HG02759 (cell line): Measurements from ENCODE around the gene DNAJC24.

Experiments
- ATAC-seq: cut with Tn5 transposase; IDR thresholded peaks from one replicate; pipeline ENCODE4 v1.9.1; 2021; ENCODE audit warnings: mild to moderate bottlenecking, moderate library complexity; ENCODE audit not compliant: unreplicated experiment

Gene DNAJC24

DNA sequence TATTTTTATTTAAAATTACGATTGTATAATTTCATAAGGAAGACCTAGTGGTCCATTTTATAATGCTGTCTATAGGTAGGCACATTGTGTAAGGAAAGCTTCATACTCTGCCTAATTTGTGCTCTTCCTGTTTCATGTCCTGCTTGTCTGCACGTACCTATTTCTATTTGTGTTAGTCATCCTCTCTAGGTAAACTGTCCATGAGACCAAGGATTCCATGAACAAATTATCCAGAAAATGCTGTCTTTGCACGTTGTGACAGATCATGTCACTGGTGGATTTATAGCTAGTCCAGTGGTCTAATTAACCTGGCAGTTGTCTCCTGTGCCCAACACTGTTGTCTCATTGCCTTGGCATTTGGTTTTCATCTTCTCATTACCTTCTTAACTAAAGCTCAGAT is 44.7 kb downstream of the DNAJC24 start:
- ATAC-seq: no peak

DNA sequence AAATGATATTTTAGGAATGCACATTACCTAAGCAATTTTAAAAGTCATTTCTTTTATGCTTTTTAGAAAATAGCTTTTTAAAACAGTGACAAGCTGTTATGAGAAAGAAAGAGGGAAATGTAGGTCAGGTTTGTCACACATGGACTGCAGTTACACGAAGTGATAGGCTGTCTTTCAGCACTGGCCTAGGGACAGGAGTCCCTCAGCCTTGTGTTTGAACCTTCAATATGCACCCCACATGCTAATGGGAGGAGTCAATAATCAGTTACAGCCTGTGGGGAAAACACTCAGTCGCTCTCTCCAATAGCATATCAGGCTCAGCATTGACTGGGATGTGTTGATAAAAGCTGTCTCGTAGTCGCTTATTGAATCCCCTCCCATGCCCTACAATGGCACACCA is 45.8 kb downstream of the DNAJC24 start:
- ATAC-seq: no peak

DNA sequence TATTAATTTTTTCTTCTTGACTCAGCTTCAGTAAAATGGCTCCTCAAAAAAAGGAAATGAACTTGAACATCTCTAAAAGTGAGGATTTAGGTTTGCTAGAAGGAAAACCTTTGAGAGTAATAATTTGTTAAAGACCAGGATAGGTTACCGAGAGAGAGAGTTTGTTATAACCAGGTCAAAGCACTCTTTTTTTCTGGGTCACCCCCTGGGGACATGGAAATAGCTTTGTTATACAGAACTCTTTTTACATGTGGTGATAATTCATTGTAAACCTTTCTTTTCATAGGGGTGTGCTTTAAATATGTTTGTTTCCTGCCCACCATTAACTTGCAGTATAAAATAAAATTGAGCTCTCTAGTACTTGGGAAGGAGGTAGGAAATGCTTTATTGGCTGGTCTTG is 47.7 kb downstream of the DNAJC24 start:
- no peak for ATAC-seq

- ATAC-seq: no peak
These were observed 48.2 kb downstream of the DNAJC24 start for GRCh38 chr11:31417816-31418215.

GRCh38 chr11:31419138-31419537 is 49.5 kb downstream of the DNAJC24 start:
- no peak for ATAC-seq

DNA sequence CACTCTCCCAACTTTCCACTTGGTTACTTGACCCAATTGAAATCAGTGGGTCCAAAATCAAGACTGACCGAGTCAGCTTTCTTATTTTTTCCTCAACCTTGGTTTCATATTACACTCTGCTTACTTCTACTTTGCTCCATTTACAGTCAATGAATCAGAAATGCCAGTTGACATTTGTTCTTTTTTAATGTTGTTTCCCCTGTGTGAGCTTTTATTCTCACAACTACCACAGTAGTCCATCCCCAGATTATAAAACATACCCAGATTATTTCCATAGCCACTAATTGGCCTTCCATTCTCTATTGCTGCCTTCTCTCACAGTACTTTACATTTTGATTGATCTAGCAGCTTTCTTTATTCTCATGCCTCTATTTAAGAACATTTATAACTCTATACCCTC is 50.0 kb downstream of the DNAJC24 start:
- ATAC-seq: no peak

DNA sequence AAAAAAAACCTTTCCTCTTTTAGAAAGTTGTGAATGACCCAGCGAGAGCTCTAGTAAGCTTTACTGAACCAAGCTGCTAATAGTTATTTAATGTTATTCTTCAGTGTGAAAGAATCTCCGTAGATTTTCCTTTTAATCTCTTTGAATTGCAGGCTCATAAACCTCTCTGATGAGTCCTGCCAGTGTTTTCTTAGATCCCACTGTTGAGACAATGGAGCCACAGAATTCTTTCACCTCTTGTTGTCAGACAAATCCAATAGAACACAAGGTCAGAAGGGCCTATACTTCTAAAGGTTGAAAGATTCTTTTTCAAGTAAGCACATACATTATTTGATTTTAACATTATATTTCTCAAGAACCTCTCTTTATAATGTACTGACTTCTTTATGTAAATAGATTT is 52.2 kb downstream of the DNAJC24 start:
- no peak for ATAC-seq

DNA sequence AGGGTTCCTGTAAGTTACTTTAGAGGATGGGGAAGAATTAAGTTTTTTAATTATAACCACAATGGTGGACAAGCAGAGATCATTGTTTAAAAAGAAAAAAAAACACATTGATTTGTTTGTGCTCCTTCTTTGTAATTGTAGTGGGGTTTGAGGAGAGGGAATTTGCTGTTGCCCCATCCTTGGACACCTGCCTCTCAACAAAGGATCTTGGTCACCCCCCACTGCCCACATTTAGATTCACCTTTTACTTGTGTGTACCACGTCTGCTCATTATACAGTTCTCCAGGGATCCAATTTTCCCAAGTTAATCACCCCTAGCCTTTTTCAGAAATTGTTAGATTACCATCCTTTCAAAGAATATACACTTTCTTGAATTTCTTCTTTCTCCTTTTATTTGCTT is 53.0 kb downstream of the DNAJC24 start:
- no peak for ATAC-seq

GRCh38 chr11:31424652-31425051 is 55.0 kb downstream of the DNAJC24 start:
- no peak for ATAC-seq

DNA sequence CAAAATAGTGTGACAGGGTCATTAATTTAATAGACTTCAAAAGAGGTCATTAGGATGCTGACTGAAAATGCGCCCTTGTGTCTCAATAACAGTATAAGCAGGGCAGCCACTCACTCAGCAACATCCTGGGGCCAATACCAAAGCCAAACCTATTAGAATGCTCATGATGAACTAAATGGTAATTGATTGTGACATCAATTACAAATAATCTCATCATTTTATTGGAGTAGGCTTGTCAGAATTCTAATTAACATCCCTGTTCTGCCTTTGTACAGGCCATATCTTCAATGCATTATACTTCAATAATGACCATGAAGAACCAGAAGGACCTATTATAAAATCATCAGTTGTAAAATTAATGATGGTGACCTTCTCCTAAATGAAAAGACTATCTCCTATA is 64.2 kb downstream of the DNAJC24 start:
- no peak for ATAC-seq

GRCh38 chr11:31437742-31438435 is 68.2 kb downstream of the DNAJC24 start:
- no peak for ATAC-seq

- no peak for ATAC-seq
These were observed 71.6 kb downstream of the DNAJC24 start for GRCh38 chr11:31441296-31441695.

- ATAC-seq: no peak
These were observed 72.4 kb downstream of the DNAJC24 start for GRCh38 chr11:31442086-31442485.

- ATAC-seq: no peak
These were observed 74.1 kb downstream of the DNAJC24 start for GRCh38 chr11:31443802-31444201.

DNA sequence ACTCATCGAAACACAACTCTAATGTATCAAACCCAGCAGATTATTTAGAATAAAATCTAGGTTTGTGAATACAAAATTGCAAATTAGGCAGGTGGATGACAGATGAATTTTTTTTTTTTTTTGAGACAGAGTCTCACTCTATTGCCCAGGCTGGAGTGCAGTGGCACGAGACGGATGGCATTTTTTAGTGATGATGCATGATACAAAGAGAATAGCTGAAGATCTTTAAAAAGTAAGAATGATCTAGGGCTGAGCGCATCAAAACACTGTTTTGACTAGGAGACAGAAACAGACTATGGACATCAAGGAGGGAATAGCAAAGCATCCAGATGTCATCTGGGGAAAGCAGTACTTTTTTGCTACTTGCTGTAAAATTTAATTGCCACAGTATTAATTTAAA is 76.0 kb downstream of the DNAJC24 start:
- ATAC-seq: no peak

DNA sequence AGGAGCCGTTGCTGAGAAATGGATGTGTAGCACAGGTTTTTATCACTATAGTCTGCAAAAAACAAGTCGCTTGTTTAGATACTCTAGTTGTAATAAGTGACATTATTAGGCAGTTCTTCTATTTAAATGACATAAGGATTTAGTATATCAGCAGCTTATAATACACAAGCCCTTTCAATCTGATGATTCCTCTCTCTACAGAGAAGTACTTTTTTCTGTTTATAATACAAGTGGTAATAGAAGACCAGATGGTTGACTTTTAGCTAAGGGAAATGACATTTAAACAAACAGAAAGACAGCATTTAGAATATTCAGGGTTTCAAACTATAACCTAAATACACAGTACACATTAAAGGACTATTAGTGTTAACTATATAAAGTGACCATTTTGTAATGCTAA is 79.4 kb downstream of the DNAJC24 start:
- no peak for ATAC-seq

DNA sequence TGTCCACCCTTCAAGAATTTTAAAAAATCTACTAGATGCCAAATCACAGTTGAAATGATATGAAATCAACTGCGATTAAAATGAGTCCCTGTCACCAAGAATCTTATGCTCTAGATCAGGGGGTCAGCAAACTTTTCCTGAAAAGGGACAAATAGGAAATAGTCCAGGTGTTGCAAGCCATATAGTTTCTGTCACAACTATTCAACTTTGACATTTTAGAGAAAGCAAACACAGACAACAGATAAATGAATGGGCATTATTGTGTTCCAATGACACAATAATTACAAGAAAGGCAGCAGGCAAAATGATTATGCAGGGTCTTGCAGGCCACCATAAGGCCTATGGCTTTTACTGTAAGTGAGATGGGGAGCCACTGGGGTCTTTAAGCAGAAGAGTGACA is 81.2 kb downstream of the DNAJC24 start:
- no peak for ATAC-seq

DNA sequence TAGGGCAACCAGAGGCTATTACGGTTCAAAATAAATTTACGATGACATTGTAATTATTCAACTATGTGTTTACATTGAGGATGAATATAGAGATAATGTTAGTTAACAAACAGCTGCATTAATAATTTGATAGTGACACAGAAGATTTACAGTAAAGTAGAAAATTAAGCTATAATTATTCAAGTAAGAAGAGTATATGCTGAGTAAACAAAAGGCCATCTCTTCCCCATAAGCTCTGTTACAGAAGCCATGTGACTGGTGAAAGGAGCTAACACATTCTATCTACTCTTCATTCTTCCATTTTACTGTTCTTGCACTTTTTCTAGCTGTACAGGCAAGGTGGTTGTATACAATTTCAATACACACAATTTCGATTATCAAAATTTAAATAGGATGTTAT is 85.5 kb downstream of the DNAJC24 start:
- ATAC-seq: no peak

DNA sequence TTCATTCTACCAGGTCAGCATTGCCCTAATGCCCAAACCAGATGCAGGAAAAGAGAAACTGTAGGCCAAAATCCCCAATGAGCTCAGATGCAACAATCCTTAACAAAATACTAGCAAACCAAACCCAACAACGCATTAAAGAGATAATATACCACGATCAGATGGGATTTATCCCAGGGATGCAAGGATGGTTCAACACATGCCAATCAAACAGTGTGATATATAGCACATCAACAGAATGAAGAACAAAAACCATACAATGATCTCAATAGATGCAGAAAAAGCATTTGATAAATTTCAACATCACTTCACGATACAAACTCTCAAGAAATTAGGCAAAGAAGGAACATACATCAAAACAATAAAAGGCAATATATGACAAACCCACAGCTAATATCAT is 94.8 kb downstream of the DNAJC24 start:
- ATAC-seq: no peak

DNA sequence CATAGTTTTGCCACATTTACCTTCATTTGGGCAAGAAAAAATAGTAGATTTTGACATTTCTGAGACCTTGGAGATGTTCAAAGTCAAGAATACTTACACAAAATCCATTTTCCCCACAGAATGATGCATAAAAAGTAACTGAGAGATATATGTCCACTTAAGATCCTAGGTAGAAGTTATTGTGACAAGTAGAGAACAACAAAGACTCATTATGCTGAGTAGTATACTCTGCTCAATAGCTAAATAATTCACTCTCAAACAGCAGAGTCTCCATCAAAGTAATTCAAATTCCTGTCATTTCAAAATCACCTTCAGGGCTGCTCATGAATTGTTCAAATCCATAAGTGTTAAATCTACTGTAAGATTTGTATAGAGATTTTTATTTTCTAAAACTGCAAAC is 104.4 kb downstream of the DNAJC24 start:
- no peak for ATAC-seq

DNA sequence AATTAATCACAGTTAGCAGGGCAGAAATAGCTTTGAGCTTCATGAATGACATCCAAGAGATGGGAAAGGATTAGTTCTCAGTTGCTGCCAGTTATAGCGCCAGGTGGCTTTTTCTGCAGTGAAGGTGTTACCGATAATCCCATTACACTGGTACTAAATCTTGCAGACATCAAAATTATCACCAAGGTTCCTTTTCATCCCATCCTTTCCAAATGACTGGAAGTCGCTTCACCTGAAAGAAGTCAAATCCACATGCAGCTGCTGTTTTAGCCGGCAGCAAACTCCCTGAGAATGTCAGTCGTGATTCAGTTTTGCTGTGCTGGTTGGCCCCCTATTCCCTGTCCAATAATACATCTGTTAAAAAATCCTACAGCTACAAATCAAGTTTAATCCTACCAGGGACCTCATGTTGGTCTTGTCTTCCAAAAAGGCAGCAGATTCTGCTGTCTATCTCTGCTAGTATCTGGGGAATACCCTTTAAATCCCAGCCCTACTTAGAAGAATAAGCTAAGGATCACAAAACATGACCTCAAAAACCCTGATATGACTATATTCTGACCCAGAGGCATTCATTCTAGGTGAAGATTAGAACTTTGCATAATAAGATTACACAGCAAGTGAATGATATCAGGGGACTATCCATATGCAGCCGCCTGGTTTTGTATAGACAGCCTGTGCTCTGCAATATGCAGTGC is 108.0 kb downstream of the DNAJC24 start:
- no peak for ATAC-seq

GRCh38 chr11:31478223-31478590 is 108.5 kb downstream of the DNAJC24 start:
- ATAC-seq: no peak

- no peak for ATAC-seq
These were observed 109.4 kb downstream of the DNAJC24 start for GRCh38 chr11:31479066-31479465.
